ENCODE data around the gene AKAP13.

AKAP13 gene

GRCh38 chr15:85657132-85657531, 276.7 kb downstream of the AKAP13 start:
- ChIA-PET POLR2A (no interaction called here), CTCF (interaction anchor here (0.5 to 1.0 kb wide), 5 partner anchors 10 to 366 kb away, joined by 3 read pairs; no protein-coding TSS in a partner anchor)

DNA sequence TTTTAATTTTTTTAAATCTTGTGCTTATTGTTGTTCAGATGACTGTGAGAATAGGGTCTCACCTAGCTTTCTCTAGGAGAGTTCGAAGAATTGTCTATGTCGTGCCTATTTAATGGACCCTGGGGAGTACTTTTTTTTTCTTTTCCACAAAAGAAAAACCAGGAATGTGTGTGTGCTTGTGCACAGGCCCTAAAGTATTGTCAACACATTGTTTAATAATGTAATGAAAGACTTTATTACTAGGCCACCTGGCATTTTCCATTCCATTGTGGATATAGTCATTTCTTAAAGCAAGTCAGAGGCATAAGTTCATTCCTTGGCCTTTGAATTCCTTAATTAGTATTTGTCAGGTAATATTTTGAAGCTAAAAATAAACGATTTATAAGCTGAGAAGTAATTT, 278.4 kb downstream of the AKAP13 start:
- Histone ChIP-seq H3K4me1 (ENCODE audit: control insufficient read depth, insufficient read depth, low read length) (no peaks in the 10 kb centered on the region), H3K4me3 (ENCODE audit: low read depth, low read length) (no peak overlapping the region), H3K36me3 (ENCODE audit: control insufficient read depth in 2 of 2, insufficient read depth in 1 of 2, low read length in 2 of 2) (peaks cover 12 to 25% of the 10 kb centered on the region in 2 experiments; a peak in 2 of 3 replicates), H3K9me3 (ENCODE audit: control insufficient read depth, insufficient read depth, low read depth, low read length) (no peaks in the 10 kb centered on the region), H3K27ac (ENCODE audit: extremely low read depth, low read depth, low read length) (no peak overlapping the region)
- CTCF ChIA-PET = interaction anchor here (0.7 to 1.5 kb wide), 3 partner anchors 90 to 328 kb away, joined by 3 to 4 read pairs (median 3); no protein-coding TSS in a partner anchor
- TF ChIP-seq ZNF514 (tag by site-specific recombination; IDR thresholded peaks at IDR 0.05) = no peak
- no peak for TF ChIP-seq ZNF621 (tag by site-specific recombination; IDR thresholded peaks at IDR 0.05)
- TF ChIP-seq ZNF140 (tag by site-specific recombination; IDR thresholded peaks at IDR 0.05) = no peak
- TF ChIP-seq ZBTB20 (tag by site-specific recombination; IDR thresholded peaks at IDR 0.05) = no peak
- TF ChIP-seq ZNF549 (tag by site-specific recombination; IDR thresholded peaks at IDR 0.05) = no peak
- TF ChIP-seq YY2 (tag by site-specific recombination; IDR thresholded peaks at IDR 0.05) = no peak
- no peak for TF ChIP-seq SETDB1 (IDR thresholded peaks at IDR 0.05; ENCODE audit: insufficient read length, low read length)
- TF ChIP-seq ZNF548 (tag by site-specific recombination; IDR thresholded peaks at IDR 0.05) = no peak
- no peak for TF ChIP-seq ZNF404 (tag by site-specific recombination; IDR thresholded peaks at IDR 0.05)
- no peak for TF ChIP-seq ZBTB8A (tag by site-specific recombination; IDR thresholded peaks at IDR 0.05)
- TF ChIP-seq ZNF530 (tag by site-specific recombination; IDR thresholded peaks at IDR 0.05; ENCODE audit: low read depth) = no peak
- no peak for TF ChIP-seq GLI2 (tag by site-specific recombination; IDR thresholded peaks at IDR 0.05; ENCODE audit: borderline replicate concordance, low read depth)
- TF ChIP-seq ZNF777 (tag by site-specific recombination; IDR thresholded peaks at IDR 0.05; ENCODE audit: borderline replicate concordance) = no peak
- no peak for TF ChIP-seq GLI4 (tag by site-specific recombination; IDR thresholded peaks at IDR 0.05)
- TF ChIP-seq ZNF350 (tag by site-specific recombination; IDR thresholded peaks at IDR 0.05) = no peak
- TF ChIP-seq ZNF157 (tag by site-specific recombination; IDR thresholded peaks at IDR 0.05) = no peak
- TF ChIP-seq ZFP69B (tag by site-specific recombination; IDR thresholded peaks at IDR 0.05) = no peak
- POLR2A ChIA-PET = no interaction called here

More at GRCh38 chr15:85657132-85657531, 276.7 kb downstream of the AKAP13 start:
- no peak overlapping the region for H3K4me3 ChIP-seq (ENCODE audit: low read depth, low read length)
- H3K9me3 ChIP-seq (ENCODE audit: control insufficient read depth, insufficient read depth, low read depth, low read length) = no peaks in the 10 kb centered on the region
- no peak for TF ChIP-seq ZNF10 (tag by site-specific recombination; IDR thresholded peaks at IDR 0.05)
- no peak for TF ChIP-seq ZNF664 (tag by site-specific recombination; IDR thresholded peaks at IDR 0.05)
- TF ChIP-seq, protein P1, sequence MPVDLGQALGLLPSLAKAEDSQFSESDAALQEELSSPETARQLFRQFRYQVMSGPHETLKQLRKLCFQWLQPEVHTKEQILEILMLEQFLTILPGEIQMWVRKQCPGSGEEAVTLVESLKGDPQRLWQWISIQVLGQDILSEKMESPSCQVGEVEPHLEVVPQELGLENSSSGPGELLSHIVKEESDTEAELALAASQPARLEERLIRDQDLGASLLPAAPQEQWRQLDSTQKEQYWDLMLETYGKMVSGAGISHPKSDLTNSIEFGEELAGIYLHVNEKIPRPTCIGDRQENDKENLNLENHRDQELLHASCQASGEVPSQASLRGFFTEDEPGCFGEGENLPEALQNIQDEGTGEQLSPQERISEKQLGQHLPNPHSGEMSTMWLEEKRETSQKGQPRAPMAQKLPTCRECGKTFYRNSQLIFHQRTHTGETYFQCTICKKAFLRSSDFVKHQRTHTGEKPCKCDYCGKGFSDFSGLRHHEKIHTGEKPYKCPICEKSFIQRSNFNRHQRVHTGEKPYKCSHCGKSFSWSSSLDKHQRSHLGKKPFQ (tag by site-specific recombination; IDR thresholded peaks at IDR 0.05) = no peak
- no peak for TF ChIP-seq ZSCAN18 (tag by site-specific recombination; IDR thresholded peaks at IDR 0.05)
- no peak for TF ChIP-seq ZBTB20 (tag by site-specific recombination; IDR thresholded peaks at IDR 0.05)
- TF ChIP-seq ZNF324 (tag by site-specific recombination; IDR thresholded peaks at IDR 0.05) = no peak
- no peak for TF ChIP-seq ZNF184 (tag by site-specific recombination; IDR thresholded peaks at IDR 0.05)
- no peak for TF ChIP-seq ZNF132 (tag by site-specific recombination; IDR thresholded peaks at IDR 0.05; ENCODE audit: borderline replicate concordance)
- no peak for TF ChIP-seq ZNF404 (tag by site-specific recombination; IDR thresholded peaks at IDR 0.05)
- no peak for TF ChIP-seq ZNF24 (tag by site-specific recombination; IDR thresholded peaks at IDR 0.05)
- no peak for TF ChIP-seq ZNF626 (tag by site-specific recombination; IDR thresholded peaks at IDR 0.05)
- H3K36me3 ChIP-seq (ENCODE audit: control insufficient read depth in 2 of 2, insufficient read depth in 1 of 2, low read length in 2 of 2) = peaks cover 12 to 23% of the 10 kb centered on the region in 2 experiments; a peak in 2 of 3 replicates
- H3K4me1 ChIP-seq (ENCODE audit: control insufficient read depth, insufficient read depth, low read length) = no peaks in the 10 kb centered on the region
- H3K27ac ChIP-seq (ENCODE audit: extremely low read depth, low read depth, low read length) = no peak overlapping the region

Measured in HEK293 (cell line).